Esophagus (tissue), 2 donors: Measurements from ENCODE around the gene ZDHHC24. TPM values are rescaled to one million over a fixed set of nuclear protein-coding genes. Genes with fewer than 3 reads are reported as not detected.

ENCODE experiments used
- H3K27ac ChIP-seq, 2 donors: one replicate each; pipeline ENCODE4 v1.5.1; 2013; ENCODE audit warnings: low read depth in 2 of 2, mild to moderate bottlenecking in 2 of 2, inconsistent platforms in 1 of 2, low read length in 1 of 2, moderate library complexity in 1 of 2
- H3K27me3 ChIP-seq, 2 donors: one replicate each; pipeline ENCODE4 v1.6.1; 2013; ENCODE audit warnings: low read length in 2 of 2, control low read depth in 1 of 2, mild to moderate bottlenecking in 1 of 2; ENCODE audit not compliant: insufficient read depth in 2 of 2, control insufficient read depth in 1 of 2
- H3K36me3 ChIP-seq, 2 donors: one replicate each; pipeline ENCODE4 v1.6.1; 2013; ENCODE audit warnings: low read length in 1 of 2; ENCODE audit not compliant: control insufficient read depth in 2 of 2, insufficient read depth in 2 of 2
- H3K4me1 ChIP-seq, 2 donors: one replicate each; pipeline ENCODE4 v1.6.1; 2013; ENCODE audit warnings: low read length in 1 of 2; ENCODE audit not compliant: control insufficient read depth in 2 of 2, insufficient read depth in 2 of 2
- H3K4me3 ChIP-seq, 2 donors: one replicate each; pipeline ENCODE4 v1.5.1; 2013; ENCODE audit warnings: low read length in 2 of 2, mild to moderate bottlenecking in 2 of 2, low read depth in 1 of 2, moderate library complexity in 1 of 2
- H3K9me3 ChIP-seq, 2 donors: one replicate each; pipeline ENCODE4 v1.6.1; 2013; ENCODE audit warnings: mild to moderate bottlenecking in 2 of 2, low read depth in 1 of 2, low read length in 1 of 2, moderate library complexity in 1 of 2; ENCODE audit not compliant: control insufficient read depth in 2 of 2, insufficient read depth in 1 of 2
- WGBS, 2 donors: extraction: QIAGEN DNeasy Blood & Tissue Kit; methylation state at CpG; one replicate each; pipeline ENCODE4 v1.1.7; 2013; 5-methylcytosine and 5-hydroxymethylcytosine counted together
- polyA plus RNA-seq, 2 donors: library from polyadenylated mRNA; stranded (reverse); fragments of 200-250 nt; gene quantifications; one replicate each; pipeline ENCODE4 v1.2.3, GENCODE V29; 2013
- donor health status: healthy with polysubstance abuse.
- donor health status: Bipolar disorder and iron deficiency.

ZDHHC24 gene
- polyA plus RNA-seq, 2 donors, result 5.9 to 6.0 TPM

- H3K27me3 ChIP-seq, result no peaks in the 10 kb centered on the region
- no peaks in the 10 kb centered on the region for H3K9me3 ChIP-seq
- peaks cover 5 to 9% of the 10 kb centered on the region in 2 donors for H3K4me1 ChIP-seq
- peak within 1 kb of the TSS; percentile 54 to 56 for H3K4me3 ChIP-seq
- peak within 1 kb of the TSS in 1 of 2 donors; percentile 23 for H3K27ac ChIP-seq
- H3K36me3 ChIP-seq, result no peaks in the 10 kb centered on the region
- WGBS, 2 donors, result 4 to 5% methylated on average over 74 to 77 of the region's 77 CpGs
Measured at GRCh38 chr11:66568124-66568916, 22.5 kb upstream of the ZDHHC24 start, which contains the start of gene CTSF. TSS of gene CTSF (minus strand) at chr11:66568606. CDS start at chr11:66568486, 120 bp downstream.

DNA sequence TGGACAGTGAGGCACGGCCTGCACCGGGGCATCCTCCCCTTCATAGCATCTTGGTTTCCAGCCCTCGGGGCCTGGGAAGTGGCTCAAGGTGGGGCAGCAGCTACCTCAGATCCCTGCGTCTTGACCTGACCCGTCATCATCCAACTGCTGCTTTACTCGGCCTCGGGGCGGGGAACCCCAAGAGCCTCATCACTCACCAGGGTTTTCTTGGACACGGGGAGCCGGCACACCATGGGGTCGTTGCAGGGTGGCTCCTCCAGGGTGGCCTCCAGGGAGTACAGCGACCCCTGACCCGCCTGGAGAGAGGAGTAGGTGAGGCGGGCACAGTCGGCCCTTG, 21.9 kb upstream of the ZDHHC24 start:
- peaks cover 5 to 9% of the 10 kb centered on the region in 2 donors for H3K4me1 ChIP-seq
- WGBS, 2 donors, result 57 to 59% methylated on average over 15 of the region's 15 CpGs
- no peaks in the 10 kb centered on the region for H3K27me3 ChIP-seq
- no peaks in the 10 kb centered on the region for H3K9me3 ChIP-seq
- H3K36me3 ChIP-seq, result no peaks in the 10 kb centered on the region
- H3K4me3 ChIP-seq, result peak overlapping the region; percentile 54 to 56
- no peak overlapping the region for H3K27ac ChIP-seq

GRCh38 chr11:66566221-66566620, 20.4 kb upstream of the ZDHHC24 start:
- Histone ChIP-seq H3K4me3 (no peak overlapping the region), H3K27me3 (no peaks in the 10 kb centered on the region), H3K4me1 (peaks cover 5 to 9% of the 10 kb centered on the region in 2 donors), H3K27ac (no peak overlapping the region), H3K36me3 (no peaks in the 10 kb centered on the region), H3K9me3 (no peaks in the 10 kb centered on the region)
- 92 to 95% methylated on average over 8 of the region's 8 CpGs for WGBS, 2 donors

DNA sequence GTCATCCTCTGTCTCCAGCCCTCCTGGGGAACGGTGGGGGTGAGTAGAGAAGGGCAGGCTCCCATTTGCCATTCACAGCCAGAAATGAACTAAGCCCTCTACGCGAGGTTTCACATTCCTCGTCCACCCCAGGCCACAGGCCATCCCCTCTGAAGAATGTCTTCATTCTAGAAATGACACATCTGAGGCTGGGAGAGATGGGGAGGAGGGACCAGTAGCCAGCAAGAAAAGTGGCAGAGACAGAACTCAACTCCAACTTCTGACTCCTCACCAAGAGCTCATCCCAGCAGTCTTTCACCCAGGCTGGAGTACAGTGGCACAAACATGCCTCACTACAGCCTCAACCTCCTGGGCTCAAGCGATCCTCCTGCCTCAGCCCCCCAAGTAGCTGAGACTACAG, 19.1 kb upstream of the ZDHHC24 start:
- peaks cover 5 to 9% of the 10 kb centered on the region in 2 donors for H3K4me1 ChIP-seq
- no peak overlapping the region for H3K27ac ChIP-seq
- WGBS, 2 donors, result 89% methylated on average over 5 of the region's 5 CpGs
- no peaks in the 10 kb centered on the region for H3K27me3 ChIP-seq
- H3K4me3 ChIP-seq, result no peak overlapping the region
- no peaks in the 10 kb centered on the region for H3K9me3 ChIP-seq
- H3K36me3 ChIP-seq, result no peaks in the 10 kb centered on the region

DNA sequence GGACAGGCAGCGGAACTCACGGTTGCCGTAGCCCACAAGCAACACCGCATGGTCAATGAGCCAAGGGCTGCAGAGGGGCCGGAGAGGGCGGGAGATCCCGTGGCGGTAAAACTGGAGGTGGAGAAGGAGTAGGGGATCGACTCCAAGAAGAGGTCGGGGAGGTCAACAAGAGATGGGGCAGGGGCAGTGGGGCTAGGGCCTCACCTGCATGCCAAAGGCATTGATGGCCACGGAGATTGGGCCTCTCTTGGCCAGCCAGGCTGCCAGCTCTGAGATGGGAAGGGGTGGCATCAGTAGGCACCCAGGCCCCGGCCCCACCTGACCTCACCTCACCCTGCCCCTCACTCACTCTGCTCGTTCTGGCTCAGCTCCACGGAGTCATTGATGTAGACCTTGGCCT, 18.7 kb upstream of the ZDHHC24 start:
- H3K36me3 ChIP-seq, result no peaks in the 10 kb centered on the region
- no peaks in the 10 kb centered on the region for H3K27me3 ChIP-seq
- no peaks in the 10 kb centered on the region for H3K9me3 ChIP-seq
- H3K4me1 ChIP-seq, result peaks cover 5 to 9% of the 10 kb centered on the region in 2 donors
- 89 to 94% methylated on average over 14 of the region's 14 CpGs for WGBS, 2 donors
- no peak overlapping the region for H3K27ac ChIP-seq
- H3K4me3 ChIP-seq, result no peak overlapping the region

- H3K4me3 ChIP-seq, result no peak overlapping the region
- no peaks in the 10 kb centered on the region for H3K9me3 ChIP-seq
- H3K36me3 ChIP-seq, result no peaks in the 10 kb centered on the region
- WGBS, 2 donors, result 86 to 90% methylated on average over 10 of the region's 10 CpGs
- H3K27me3 ChIP-seq, result no peaks in the 10 kb centered on the region
- no peak overlapping the region for H3K27ac ChIP-seq
- H3K4me1 ChIP-seq, result peaks cover 7 to 12% of the 10 kb centered on the region in 2 donors
Measured at GRCh38 chr11:66563832-66564231, 18.0 kb upstream of the ZDHHC24 start.

- H3K27ac ChIP-seq, result no peak overlapping the region
- WGBS, 2 donors, result 89% methylated on average over 20 of the region's 20 CpGs
Measured at GRCh38 chr11:66562907-66563583, 17.2 kb upstream of the ZDHHC24 start.

DNA sequence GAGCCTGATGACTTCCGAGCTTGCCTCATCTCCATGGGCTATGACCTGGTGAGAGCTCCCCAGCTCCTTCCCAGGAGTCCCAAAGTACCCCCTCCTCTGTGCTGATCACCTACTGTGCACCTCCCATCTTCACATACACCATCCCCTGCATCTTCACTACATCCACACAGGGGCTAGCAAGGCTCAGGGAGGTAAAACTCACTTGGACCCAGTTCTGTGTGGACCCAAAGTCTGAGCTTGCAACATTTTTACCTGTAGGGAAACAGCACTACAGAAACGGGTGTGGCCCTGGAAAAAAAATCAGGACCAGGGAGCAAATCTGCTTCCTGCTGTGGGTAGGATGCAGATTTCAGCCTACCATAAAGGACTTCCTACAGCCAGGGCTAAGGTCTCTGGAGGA, 16.4 kb upstream of the ZDHHC24 start:
- Histone ChIP-seq H3K4me3 (no peak overlapping the region), H3K36me3 (no peaks in the 10 kb centered on the region), H3K4me1 (peaks cover 3 to 4% of the 10 kb centered on the region in 2 donors), H3K27me3 (no peaks in the 10 kb centered on the region), H3K27ac (no peak overlapping the region), H3K9me3 (no peaks in the 10 kb centered on the region)
- WGBS, 2 donors, result 62 to 68% methylated on average over 2 of the region's 2 CpGs

More at GRCh38 chr11:66562907-66563583, 17.2 kb upstream of the ZDHHC24 start:
- Histone ChIP-seq H3K36me3 (no peaks in the 10 kb centered on the region), H3K9me3 (no peaks in the 10 kb centered on the region), H3K4me1 (peaks cover 4 to 7% of the 10 kb centered on the region in 2 donors), H3K4me3 (no peak overlapping the region), H3K27me3 (no peaks in the 10 kb centered on the region)

- Histone ChIP-seq H3K9me3 (no peaks in the 10 kb centered on the region), H3K36me3 (no peaks in the 10 kb centered on the region), H3K27ac (no peak overlapping the region), H3K4me1 (peaks cover 3 to 4% of the 10 kb centered on the region in 2 donors), H3K27me3 (no peaks in the 10 kb centered on the region), H3K4me3 (no peak overlapping the region)
- WGBS, 2 donors, result 94 to 96% methylated on average over 9 of the region's 9 CpGs
Measured at GRCh38 chr11:66561975-66562248, 16.1 kb upstream of the ZDHHC24 start.
